Keratinocyte (primary cell): ENCODE results near the gene SYT1. TPM values are rescaled to one million over a fixed set of nuclear protein-coding genes. Genes with fewer than 3 reads are reported as not detected.

Experiments used
- DNase-seq: peaks from one replicate; pipeline ENCODE4 v3.0.0-alpha.2; 2011; ENCODE audit warnings: low read depth, missing footprints, low spot score
- FAIRE-seq: peaks from 2 replicates; lab custom pipeline; 2011; peaks lifted over from hg19 to GRCh38; lab: Jason Lieb, UNC
- H2AFZ ChIP-seq: 2 replicates; pipeline ENCODE4 v1.6.0; 2012; ENCODE audit warnings: low read length, control low read depth, inconsistent platforms; ENCODE audit not compliant: control insufficient read depth
- H3K27ac ChIP-seq: 2 replicates; pipeline ENCODE4 v1.5.1; 2011; ENCODE audit warnings: low read length; ENCODE audit not compliant: control insufficient read depth, insufficient read depth
- H3K27me3 ChIP-seq: 3 replicates; pipeline ENCODE4 v1.6.0; 2011; ENCODE audit warnings: low read length; ENCODE audit not compliant: control insufficient read depth, insufficient read depth; ENCODE audit errors: extremely low read depth
- H3K36me3 ChIP-seq, 2 experiments: 2 replicates in 1 of 2; 3 replicates in 1 of 2; pipeline ENCODE4 v1.5.1; 2011; ENCODE audit warnings: low read length in 2 of 2, mild to moderate bottlenecking in 1 of 2; ENCODE audit not compliant: control insufficient read depth in 2 of 2, insufficient read depth in 2 of 2; ENCODE audit errors: extremely low read depth in 1 of 2
- H3K4me1 ChIP-seq: 3 replicates; pipeline ENCODE4 v1.5.1; 2011; ENCODE audit warnings: low read length; ENCODE audit not compliant: control insufficient read depth, insufficient read depth; ENCODE audit errors: extremely low read depth
- H3K4me2 ChIP-seq: 3 replicates; pipeline ENCODE4 v1.6.0; 2011; ENCODE audit warnings: low read depth, low read length; ENCODE audit not compliant: control insufficient read depth, insufficient read depth; ENCODE audit errors: extremely low read depth
- H3K4me3 ChIP-seq, 3 experiments: fragments of 200-600 bp in 1 of 3; sonication (generic) in 1 of 3; 2 replicates in 2 of 3; 3 replicates in 1 of 3; pipeline ENCODE4 v1.5.1; 2011 to 2016; ENCODE audit warnings: low read length in 3 of 3, mild to moderate bottlenecking in 3 of 3, control low read depth in 2 of 3, inconsistent platforms in 1 of 3, low read depth in 1 of 3, mixed read lengths in 1 of 3, mixed run types in 1 of 3, moderate library complexity in 1 of 3; ENCODE audit not compliant: control insufficient read depth in 2 of 3, insufficient read depth in 2 of 3; ENCODE audit errors: extremely low read depth in 1 of 3
- H3K79me2 ChIP-seq: 2 replicates; pipeline ENCODE4 v1.6.0; 2012; ENCODE audit warnings: low read length; ENCODE audit not compliant: control insufficient read depth, insufficient read depth
- H3K9ac ChIP-seq: 3 replicates; pipeline ENCODE4 v1.6.0; 2011; ENCODE audit warnings: low read length; ENCODE audit not compliant: control insufficient read depth, insufficient read depth; ENCODE audit errors: extremely low read depth
- H3K9me1 ChIP-seq: 3 replicates; pipeline ENCODE4 v1.6.0; 2011; ENCODE audit warnings: low read length; ENCODE audit not compliant: control insufficient read depth, insufficient read depth; ENCODE audit errors: extremely low read depth
- H3K9me3 ChIP-seq: 2 replicates; pipeline ENCODE4 v1.5.1; 2012; ENCODE audit warnings: low read depth, low read length; ENCODE audit not compliant: control insufficient read depth
- H4K20me1 ChIP-seq: 3 replicates; pipeline ENCODE4 v1.6.0; 2011; ENCODE audit warnings: low read length; ENCODE audit not compliant: control insufficient read depth, insufficient read depth; ENCODE audit errors: extremely low read depth
- CTCF ChIP-seq, 3 experiments: IDR thresholded peaks in 1 of 3; conservative IDR thresholded peaks in 1 of 3; optimal IDR thresholded peaks in 1 of 3; 2 replicates in 2 of 3; 3 replicates in 1 of 3; pipeline versions ENCODE3 to v1.5.1; 2011; ENCODE audit warnings: low read length in 3 of 3, mild to moderate bottlenecking in 3 of 3, moderate library complexity in 2 of 3, control low read depth in 1 of 3, inconsistent platforms in 1 of 3; ENCODE audit not compliant: insufficient read depth in 2 of 3; ENCODE audit errors: extremely low read depth in 1 of 3
- EZH2 ChIP-seq: IDR thresholded peaks from one replicate; pipeline ENCODE4 v1.6.1; 2012; ENCODE audit warnings: inconsistent platforms, mild to moderate bottlenecking, low read length, moderate library complexity
- dilution Hi-C: fragments of 300-500 bp; cut with MboI; formaldehyde crosslinking; loops from one replicate; pipeline ENCODE4 v1.7.0; 2020; ENCODE audit warnings: low sequenced_read_pairs; ENCODE audit not compliant: extremely low pct_ligation_motif_present
- polyA plus RNA-seq, 5 experiments: library from polyadenylated mRNA; depleted of rRNA in 3 of 5; stranded (reverse) in 3 of 5; stranded (forward) in 1 of 5; unstranded in 1 of 5; fragments of >200 nt; gene quantifications; 1 replicate in 1 of 5; 2 replicates in 3 of 5; 3 replicates in 1 of 5; pipeline versions ENCODE4 v1.2.1 to v1.2.3, GENCODE V29; 2011 to 2012; ENCODE audit warnings: missing spikeins in 2 of 5, low read depth in 1 of 5, low replicate concordance in 1 of 5

SYT1 gene
- polyA plus RNA-seq, 1 donor (not counting 4 experiments of a cell fraction or from before 2014, with no cell fraction given) = 6.1 TPM

GRCh38 chr12:79125358-79125757 is 260.8 kb downstream of the SYT1 start:
- H3K4me2 ChIP-seq = no peak overlapping the region
- no peaks in the 10 kb centered on the region for H3K4me1 ChIP-seq
- no peaks in the 10 kb centered on the region for H3K9me3 ChIP-seq
- no peaks in the 10 kb centered on the region for H3K36me3 ChIP-seq
- no peak overlapping the region for H2AFZ ChIP-seq
- no peaks in the 10 kb centered on the region for H3K79me2 ChIP-seq
- no peak for DNase-seq
- no peak overlapping the region for H3K4me3 ChIP-seq
- no peak for TF ChIP-seq EZH2
- no peak for TF ChIP-seq CTCF (optimal IDR thresholded peaks at IDR 0.05 in 1 of 3, IDR thresholded peaks at IDR 0.05 in 1 of 3, conservative IDR thresholded peaks at IDR 0.05 in 1 of 3; ENCODE audit: extremely low read depth in 1 of 3, insufficient read depth in 2 of 3, low read length in 3 of 3)
- no peaks in the 10 kb centered on the region for H3K27me3 ChIP-seq
- no peak overlapping the region for H3K27ac ChIP-seq
- H3K9me1 ChIP-seq = no peaks in the 10 kb centered on the region
- no peak overlapping the region for H3K9ac ChIP-seq
- no peak for FAIRE-seq
- H4K20me1 ChIP-seq = no peaks in the 10 kb centered on the region
- dilution Hi-C loops = no loop called here

DNA sequence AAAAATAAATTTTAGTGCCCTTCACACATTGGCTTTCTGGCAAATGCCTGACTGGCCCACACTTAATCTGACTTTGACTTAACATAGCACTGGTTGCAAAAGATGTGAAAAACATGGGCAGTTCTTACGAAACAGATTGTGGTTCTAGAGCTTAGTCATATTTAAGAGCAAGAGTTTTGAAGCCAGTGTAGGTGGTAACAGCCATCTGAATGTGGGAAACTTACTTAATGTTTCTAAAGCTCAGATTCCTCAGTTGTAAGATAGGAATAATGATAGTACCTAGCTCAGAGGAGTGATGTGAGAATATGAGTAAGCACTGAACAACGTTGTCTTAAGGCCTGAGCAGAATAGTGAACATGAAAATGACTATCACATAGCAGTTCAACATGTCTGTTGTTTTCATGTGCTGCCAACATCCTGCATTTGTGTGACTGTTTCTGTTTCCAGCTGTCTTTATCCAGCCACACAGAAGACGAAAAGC is 262.7 kb downstream of the SYT1 start:
- no peaks in the 10 kb centered on the region for H3K79me2 ChIP-seq
- H3K36me3 ChIP-seq = no peaks in the 10 kb centered on the region
- no peak overlapping the region for H3K4me2 ChIP-seq
- no peaks in the 10 kb centered on the region for H3K27me3 ChIP-seq
- H4K20me1 ChIP-seq = no peaks in the 10 kb centered on the region
- dilution Hi-C loops = no loop called here
- no peaks in the 10 kb centered on the region for H3K9me1 ChIP-seq
- H3K4me1 ChIP-seq = no peaks in the 10 kb centered on the region
- H3K9ac ChIP-seq = no peak overlapping the region
- TF ChIP-seq EZH2 (no peak), CTCF (optimal IDR thresholded peaks at IDR 0.05 in 1 of 3, IDR thresholded peaks at IDR 0.05 in 1 of 3, conservative IDR thresholded peaks at IDR 0.05 in 1 of 3; ENCODE audit: extremely low read depth in 1 of 3, insufficient read depth in 2 of 3, low read length in 3 of 3) (no peak)
- H2AFZ ChIP-seq = no peak overlapping the region
- DNase-seq (no peak), FAIRE-seq (peak; percentile 62)
- H3K4me3 ChIP-seq = no peak overlapping the region
- no peaks in the 10 kb centered on the region for H3K9me3 ChIP-seq
- H3K27ac ChIP-seq = no peak overlapping the region
